Measurements from ENCODE around the gene DLEU7.

The DLEU7 gene

DNA sequence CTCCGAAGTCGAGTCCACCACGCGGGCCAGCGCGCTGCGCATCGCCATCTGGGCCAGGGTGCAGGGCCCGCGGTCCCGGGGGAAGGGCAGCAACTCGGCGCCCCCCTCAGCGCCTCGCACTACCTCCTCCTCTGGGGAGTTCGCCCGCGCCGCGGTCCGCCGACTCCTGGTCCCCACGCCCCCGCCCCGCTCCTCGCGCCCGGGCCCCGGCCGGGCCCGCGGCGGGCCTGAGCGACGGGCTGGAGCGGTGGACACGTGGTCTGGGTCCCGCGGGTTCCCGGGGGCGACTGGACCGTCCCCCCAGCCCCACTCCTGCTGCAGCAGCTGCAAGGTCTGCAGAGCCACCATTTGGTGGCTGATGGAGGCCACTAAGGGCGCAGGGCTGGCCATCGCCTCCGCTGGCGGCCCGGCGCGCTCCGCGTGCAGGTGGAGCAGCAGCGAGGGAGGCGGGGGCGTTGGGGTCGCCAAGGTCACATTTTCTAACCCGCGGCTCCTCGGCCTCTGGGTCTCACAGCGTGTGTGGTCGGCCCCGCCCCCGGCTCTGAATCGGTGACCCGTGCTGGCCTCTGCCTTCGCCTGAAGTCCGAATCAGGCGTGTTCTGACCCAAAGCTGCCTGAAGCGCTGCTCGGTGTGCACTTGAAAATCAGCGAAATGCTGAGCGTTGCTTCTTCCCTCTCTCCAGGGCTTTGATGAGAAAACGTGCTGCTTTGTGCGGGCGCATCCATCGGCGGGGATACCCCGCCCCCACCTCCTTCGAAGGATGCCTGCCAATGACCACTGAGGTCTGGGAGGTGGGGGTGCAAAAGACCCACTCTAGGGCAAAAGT, at the start of gene DLEU7:
Gene DLEU7, minus strand, starts transcription at position 436 of the 827 bp plus-strand sequence. Its CDS starts 46 bp downstream, at position 390.
- no peak for DNase-seq (ENCODE audit: low spot score)

- DNase-seq (ENCODE audit: low spot score): no peak
Observed at GRCh38 chr13:50892210-50892944, 48.9 kb upstream of the DLEU7 start.

GRCh38 chr13:50891206-50891605, 47.7 kb upstream of the DLEU7 start:
- no peak for DNase-seq (ENCODE audit: low spot score)

DNA sequence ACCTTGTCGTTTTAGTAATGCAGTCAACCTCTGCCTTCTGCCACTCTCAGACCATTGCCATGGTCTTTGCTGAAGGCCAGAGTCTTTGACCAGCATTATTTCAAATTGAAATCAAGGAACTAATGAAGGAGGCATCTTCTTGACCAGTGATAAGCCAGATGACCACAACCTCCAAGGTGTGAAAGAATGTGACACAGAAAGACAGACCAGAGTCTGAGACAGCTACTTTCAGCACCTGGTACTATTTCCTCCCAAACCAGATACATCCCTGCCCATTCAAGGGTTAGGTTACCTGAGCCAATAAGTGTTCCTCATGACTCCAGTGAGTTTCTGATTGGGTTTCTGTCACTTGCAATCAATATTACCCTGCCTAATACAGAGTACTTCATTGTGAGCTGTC, 45.8 kb upstream of the DLEU7 start:
- no peak for DNase-seq (ENCODE audit: low spot score)

DNA sequence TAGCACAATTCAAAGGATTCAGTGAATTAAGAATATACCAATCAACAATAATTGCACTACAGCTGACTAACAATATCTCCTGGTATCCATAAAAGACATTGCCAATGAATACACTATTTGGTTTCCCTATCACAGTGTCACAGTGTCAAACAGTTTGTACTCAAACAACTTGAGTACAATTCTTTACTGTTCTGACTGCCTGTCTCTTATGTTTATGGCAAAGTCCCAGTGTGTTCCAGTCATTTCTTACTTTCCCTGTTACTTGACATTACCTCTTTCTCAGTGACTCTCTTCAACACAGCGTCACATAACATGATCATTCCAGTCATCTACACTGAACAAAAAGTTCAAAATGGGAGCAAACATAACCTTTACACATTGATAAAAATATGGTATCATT, 44.9 kb upstream of the DLEU7 start:
- no peak for DNase-seq (ENCODE audit: low spot score)

GRCh38 chr13:50887151-50887550, 43.7 kb upstream of the DLEU7 start:
- DNase-seq (ENCODE audit: low spot score): no peak

- no peak for DNase-seq (ENCODE audit: low spot score)
Observed at GRCh38 chr13:50884265-50884664, 40.8 kb upstream of the DLEU7 start.

- no peak for DNase-seq (ENCODE audit: low spot score)
Observed at GRCh38 chr13:50883728-50884127, 40.2 kb upstream of the DLEU7 start.

DNA sequence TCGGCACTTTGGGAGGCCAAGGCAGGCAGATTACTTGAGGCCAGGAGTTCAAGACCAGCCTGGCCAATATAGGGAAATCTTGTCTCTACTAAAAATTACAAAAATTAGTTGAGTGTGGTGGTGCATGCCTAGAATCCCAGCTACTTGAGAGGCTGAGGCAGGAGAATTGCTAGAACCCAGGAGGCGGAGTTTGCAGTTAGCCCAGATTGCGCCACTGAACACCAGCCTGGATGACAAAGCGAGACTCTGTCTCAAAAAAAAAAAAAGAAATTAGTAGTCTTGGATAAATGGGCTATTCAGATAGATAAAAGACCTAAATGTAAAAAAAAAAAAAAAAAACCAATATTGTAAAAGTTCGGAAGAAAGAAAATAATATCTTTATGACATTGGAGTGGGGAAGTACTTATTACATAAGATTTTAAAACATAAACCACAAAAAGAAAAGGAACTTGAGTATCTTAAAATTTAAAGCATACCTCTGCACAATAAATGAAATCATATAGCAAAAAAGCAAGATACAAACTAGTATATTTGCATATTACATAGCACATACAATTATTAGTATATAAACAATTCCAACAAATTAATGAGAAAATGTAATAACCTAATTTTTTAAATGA, 39.4 kb upstream of the DLEU7 start:
- no peak for DNase-seq (ENCODE audit: low spot score)

DNA sequence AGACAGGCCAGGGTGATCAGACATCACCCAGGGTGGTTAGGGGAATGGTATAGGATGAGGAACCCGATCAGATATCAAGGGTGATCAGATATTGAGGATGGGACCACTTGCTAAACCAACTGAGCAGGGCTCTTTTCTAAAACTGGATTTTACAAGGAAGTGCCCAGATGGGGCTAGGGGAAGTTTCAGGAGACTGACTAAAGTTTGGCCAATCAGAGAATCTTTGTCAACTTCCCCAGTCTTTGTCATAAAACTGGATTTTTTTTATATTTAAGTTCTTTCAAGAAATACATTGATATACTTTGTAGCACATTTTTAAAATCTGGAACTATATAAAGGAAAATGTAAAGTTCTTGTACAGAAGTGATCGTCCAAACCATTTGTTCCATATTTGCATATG, 30.5 kb upstream of the DLEU7 start:
- no peak for DNase-seq (ENCODE audit: low spot score)

DNA sequence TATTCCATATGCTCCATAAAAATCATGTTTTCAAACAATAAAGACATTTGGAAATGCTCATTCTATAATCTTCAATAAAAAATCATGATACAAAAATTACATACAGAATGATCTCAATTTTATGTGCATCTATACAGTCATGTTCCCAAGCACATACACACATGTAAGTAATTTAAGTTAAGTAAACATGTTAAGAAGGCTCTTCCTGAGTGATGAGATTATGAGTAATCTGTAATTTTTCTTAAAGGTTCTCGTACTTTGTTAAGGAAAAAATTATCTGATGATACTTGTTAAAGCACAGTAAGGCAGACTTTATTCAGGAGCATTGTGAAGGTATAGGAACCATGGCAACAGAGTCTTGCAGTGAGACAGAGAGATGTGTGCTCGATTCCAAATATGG, 30.0 kb upstream of the DLEU7 start:
- DNase-seq (ENCODE audit: low spot score): no peak

- DNase-seq (ENCODE audit: low spot score): no peak
Observed at GRCh38 chr13:50871405-50871804, 27.9 kb upstream of the DLEU7 start.

- DNase-seq (ENCODE audit: low spot score): no peak
Observed at GRCh38 chr13:50867637-50867945, 24.1 kb upstream of the DLEU7 start.

- no peak for DNase-seq (ENCODE audit: low spot score)
Observed at GRCh38 chr13:50866817-50867636, 23.5 kb upstream of the DLEU7 start.

GRCh38 chr13:50864492-50864891, 21.0 kb upstream of the DLEU7 start:
- DNase-seq (ENCODE audit: low spot score): no peak

- no peak for DNase-seq (ENCODE audit: low spot score)
Observed at GRCh38 chr13:50855681-50856080, 12.2 kb upstream of the DLEU7 start.

DNA sequence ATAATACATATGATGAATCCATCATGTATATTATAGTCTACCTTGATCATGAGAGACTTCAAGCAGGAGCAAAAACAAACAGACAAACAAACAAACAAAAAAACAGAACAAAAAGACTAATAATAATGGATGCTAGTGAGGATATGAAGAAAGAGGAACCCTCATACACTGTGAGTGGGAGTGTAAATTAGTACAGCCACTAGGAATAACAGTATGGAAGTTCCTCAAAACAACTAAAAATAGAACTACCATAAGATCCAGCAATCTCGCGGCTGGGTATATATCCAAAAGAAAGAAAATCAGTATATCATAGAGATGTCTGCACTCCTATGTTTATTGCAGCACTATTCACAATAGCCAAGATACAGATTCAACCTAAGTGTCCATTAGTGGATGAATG, 7.0 kb upstream of the DLEU7 start:
- no peak for DNase-seq (ENCODE audit: low spot score)

DNA sequence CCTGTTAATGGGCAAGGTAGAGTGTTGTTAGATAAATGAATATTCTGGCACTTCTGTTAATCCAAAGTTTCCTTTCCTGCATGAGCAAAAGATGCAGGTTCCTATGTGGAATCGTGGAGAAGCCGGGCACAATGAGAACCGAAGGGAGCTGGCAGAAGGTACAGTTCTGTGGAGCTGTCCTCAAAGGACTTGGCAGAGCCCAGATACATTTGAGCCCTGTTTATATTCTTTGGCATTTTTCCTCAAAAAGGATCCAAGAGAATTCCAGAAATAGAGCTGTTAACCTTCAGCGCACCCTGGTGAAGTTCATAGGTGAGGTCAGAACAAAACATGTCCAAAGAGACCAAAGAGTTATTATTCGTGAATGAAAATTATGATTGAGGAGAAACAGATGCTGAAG, 4.0 kb upstream of the DLEU7 start:
- DNase-seq (ENCODE audit: low spot score): no peak

- DNase-seq (ENCODE audit: low spot score): no peak
Observed at GRCh38 chr13:50846861-50847475, 3.5 kb upstream of the DLEU7 start.

DNA sequence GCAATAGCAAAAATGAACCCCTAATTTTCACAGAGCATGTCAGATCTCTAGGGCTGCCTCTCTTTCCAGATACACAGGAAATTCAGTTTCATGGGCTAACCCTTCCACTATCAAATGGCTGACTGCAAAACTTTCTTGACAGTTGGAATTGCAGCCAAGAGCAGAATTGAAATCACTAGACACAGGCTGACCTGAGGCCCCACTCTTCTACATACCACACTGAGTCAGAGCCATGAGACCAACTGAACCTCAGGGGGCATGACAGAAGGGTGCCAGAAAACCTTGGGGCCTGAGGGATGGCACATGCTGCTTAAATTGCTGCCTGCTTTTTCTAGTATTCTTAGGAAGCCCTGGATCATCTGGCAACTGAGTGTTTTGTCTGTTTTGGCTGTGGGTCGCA, 1.7 kb upstream of the DLEU7 start:
- DNase-seq (ENCODE audit: low spot score): no peak

DNA sequence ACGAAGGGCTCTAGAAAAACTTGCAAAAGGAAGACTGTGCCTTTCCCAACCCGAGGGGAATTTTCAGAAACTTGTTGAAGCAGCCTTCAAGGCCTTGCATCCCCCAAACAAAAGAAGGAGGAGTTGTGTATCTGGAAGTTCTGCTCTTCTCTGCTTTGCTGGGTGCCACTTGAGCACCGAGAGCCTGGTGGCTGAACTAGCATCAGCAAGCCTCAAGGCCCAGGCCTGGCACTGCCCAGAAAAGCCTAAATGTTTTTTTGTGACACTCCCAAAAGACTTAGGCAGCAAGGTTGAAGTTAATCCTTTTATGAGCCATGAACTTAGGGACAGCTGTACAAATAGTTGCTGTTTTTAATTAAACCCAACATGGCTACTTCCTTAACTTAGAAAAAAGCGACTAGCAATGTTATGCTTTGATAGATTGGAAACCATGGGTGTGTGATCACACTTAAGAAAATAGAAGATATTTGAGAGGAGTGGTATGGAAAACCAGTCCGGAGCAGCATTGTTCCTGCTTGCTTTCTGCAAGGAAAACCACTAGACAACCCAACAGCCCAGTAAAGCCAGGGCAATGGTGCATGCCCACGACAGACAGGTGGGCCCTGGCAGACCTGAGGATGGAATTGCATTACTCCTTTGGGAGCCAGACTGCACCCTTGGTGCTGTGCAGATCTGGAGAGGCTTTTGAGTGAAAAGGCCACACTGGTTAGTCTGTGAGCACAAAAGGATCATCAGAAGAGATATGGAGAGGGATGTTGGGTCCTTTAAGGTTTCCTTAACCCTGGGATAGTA, 788 bp upstream of the DLEU7 start:
- DNase-seq (ENCODE audit: low spot score): no peak

Measured in Ammon's horn (tissue), 1 donor.